Measurements from ENCODE around the gene MAN1A1. TPM values are rescaled to one million over a fixed set of nuclear protein-coding genes. Genes with fewer than 3 reads are reported as not detected.

Gene MAN1A1
- total RNA-seq, 3 donors from 2014 or later, result 45.1 to 74.2 (median 66.4) TPM

DNA sequence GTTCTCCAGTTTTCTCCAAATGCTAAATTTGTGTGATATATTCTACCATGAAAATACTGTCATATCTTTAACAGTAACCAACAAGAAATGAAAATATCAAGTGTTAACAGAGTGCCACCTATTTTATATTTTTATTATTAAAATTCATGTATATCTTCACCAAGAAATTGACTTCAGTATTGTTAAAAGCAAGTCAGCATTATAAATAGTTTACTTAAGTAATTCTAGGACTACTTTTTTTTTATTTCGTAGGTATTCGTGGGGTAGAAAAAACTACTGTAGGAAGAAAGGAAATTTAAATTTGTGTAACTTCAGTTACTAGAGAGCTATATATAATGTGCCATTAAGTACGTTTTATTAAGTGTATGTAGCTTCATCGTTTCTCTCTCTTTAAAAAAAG lies 6.3 kb upstream of the MAN1A1 start:
- Histone ChIP-seq H3K9me3 (no peaks in the 10 kb centered on the region), H3K4me1 (ENCODE audit: low read depth) (no peaks in the 10 kb centered on the region), H3K4me3 (no peak overlapping the region), H3K36me3 (ENCODE audit: low read depth) (no peaks in the 10 kb centered on the region)
- intact Hi-C loops (cut with DNase I, micrococcal nuclease), result no loop called here
- ATAC-seq (no peak), DNase-seq (no peak)
- TF ChIP-seq, protein P1, sequence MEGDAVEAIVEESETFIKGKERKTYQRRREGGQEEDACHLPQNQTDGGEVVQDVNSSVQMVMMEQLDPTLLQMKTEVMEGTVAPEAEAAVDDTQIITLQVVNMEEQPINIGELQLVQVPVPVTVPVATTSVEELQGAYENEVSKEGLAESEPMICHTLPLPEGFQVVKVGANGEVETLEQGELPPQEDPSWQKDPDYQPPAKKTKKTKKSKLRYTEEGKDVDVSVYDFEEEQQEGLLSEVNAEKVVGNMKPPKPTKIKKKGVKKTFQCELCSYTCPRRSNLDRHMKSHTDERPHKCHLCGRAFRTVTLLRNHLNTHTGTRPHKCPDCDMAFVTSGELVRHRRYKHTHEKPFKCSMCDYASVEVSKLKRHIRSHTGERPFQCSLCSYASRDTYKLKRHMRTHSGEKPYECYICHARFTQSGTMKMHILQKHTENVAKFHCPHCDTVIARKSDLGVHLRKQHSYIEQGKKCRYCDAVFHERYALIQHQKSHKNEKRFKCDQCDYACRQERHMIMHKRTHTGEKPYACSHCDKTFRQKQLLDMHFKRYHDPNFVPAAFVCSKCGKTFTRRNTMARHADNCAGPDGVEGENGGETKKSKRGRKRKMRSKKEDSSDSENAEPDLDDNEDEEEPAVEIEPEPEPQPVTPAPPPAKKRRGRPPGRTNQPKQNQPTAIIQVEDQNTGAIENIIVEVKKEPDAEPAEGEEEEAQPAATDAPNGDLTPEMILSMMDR (IDR thresholded peaks at IDR 0.05), result no peak

DNA sequence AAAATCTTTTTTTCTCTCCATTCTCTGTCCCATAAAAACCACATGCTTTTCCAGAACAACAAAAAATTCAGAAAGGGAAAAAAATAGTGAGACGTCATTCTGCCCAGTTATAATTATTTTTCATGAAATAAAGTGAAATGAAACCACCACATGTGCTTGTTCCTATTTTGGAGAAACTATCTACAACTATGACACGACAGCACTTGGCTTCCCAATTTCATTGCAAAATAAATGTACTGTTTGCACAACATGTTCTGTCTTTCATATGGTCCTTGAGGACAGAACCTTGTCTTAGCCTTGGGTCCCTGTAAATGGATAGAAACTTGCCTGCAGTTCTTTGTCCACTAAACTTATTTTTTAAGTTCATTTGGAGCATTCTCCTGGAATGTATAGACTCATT lies 5.6 kb upstream of the MAN1A1 start:
- H3K4me1 ChIP-seq (ENCODE audit: low read depth), result peaks cover 5% of the 10 kb centered on the region
- no peaks in the 10 kb centered on the region for H3K9me3 ChIP-seq
- intact Hi-C loops (cut with DNase I, micrococcal nuclease), result no loop called here
- ATAC-seq, result peak; percentile 17
- TF ChIP-seq, protein P1 (IDR thresholded peaks at IDR 0.05), result no peak
- H3K36me3 ChIP-seq (ENCODE audit: low read depth), result no peaks in the 10 kb centered on the region
- H3K4me3 ChIP-seq, result no peak overlapping the region
- no peak for DNase-seq

DNA sequence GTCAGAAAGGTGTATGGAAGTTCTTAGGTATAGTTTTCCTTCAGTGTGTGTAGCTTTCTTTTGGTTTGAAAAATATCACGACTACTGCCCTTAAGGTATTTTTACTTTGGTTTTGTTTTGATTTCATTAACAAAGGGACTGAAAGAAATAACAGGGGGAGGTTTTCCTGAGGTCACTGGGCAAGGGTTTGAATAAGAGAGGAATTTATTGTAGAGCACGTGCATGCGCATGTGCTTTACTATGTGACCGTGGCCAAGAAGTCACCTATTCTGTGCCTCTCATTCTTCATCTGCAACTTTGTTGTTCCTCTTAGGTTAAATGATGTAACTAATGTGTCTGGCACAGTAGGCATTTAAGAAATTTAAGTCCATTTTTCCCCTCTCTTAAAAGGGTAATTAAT lies 4.1 kb upstream of the MAN1A1 start:
- H3K4me3 ChIP-seq, result no peak overlapping the region
- intact Hi-C loops (cut with DNase I, micrococcal nuclease), result no loop called here
- DNase-seq (no peak), ATAC-seq (no peak)
- TF ChIP-seq, protein P1 (IDR thresholded peaks at IDR 0.05), result no peak
- no peaks in the 10 kb centered on the region for H3K36me3 ChIP-seq (ENCODE audit: low read depth)
- H3K4me1 ChIP-seq (ENCODE audit: low read depth), result peaks cover 5% of the 10 kb centered on the region
- no peaks in the 10 kb centered on the region for H3K9me3 ChIP-seq

DNA sequence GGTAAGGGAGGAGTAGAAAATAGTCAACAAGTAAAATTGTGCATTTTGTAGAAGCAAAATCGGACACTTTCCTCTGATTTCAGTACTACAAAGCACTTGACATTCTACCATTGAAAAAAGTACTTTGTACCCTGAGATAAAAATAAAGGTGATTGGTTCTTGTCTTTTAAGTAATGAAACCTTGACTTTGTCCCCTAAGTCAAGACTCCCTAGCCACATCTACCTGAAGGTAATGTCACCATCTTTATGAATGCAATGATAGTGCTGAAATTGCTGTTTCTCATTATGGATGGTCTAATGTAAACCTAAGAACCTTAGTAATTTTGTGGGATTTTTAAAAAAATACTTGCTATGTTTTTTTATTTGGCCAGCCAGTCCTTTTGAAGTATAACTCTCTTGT lies 2.4 kb upstream of the MAN1A1 start:
- H3K36me3 ChIP-seq (ENCODE audit: low read depth), result no peaks in the 10 kb centered on the region
- TF ChIP-seq, protein P1 (IDR thresholded peaks at IDR 0.05), result no peak
- intact Hi-C loops (cut with DNase I, micrococcal nuclease), result no loop called here
- peaks cover 8% of the 10 kb centered on the region for H3K4me1 ChIP-seq (ENCODE audit: low read depth)
- DNase-seq (no peak), ATAC-seq (no peak)
- H3K4me3 ChIP-seq, result no peak overlapping the region
- no peaks in the 10 kb centered on the region for H3K9me3 ChIP-seq

DNA sequence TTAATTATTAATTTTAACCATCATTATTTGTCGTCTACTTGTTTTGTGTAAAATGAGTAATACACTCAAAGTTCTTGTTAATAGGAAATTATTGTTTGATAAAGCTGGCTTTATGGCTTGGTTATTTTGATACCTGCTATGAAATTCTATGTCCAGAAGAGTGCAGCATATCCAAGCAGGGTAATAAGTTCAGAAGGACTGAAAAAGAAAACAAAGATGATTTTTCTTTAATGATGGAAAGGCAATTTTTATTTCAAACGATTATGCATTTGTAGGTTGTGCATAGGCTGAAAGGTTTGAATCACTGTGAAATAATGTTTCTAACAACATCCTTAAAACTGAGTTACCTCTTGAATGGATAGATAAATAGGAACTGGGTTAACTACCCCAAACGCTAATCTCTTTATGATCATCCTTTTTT lies 1.4 kb upstream of the MAN1A1 start:
- intact Hi-C loops (cut with DNase I, micrococcal nuclease), result no loop called here

More for the DNA sequence above, 1.4 kb upstream of the MAN1A1 start:
- Histone ChIP-seq H3K4me1 (ENCODE audit: low read depth) (peaks cover 12% of the 10 kb centered on the region), H3K4me3 (peak overlapping the region; percentile 90), H3K9me3 (no peaks in the 10 kb centered on the region), H3K36me3 (ENCODE audit: low read depth) (no peaks in the 10 kb centered on the region)
- DNase-seq (no peak), ATAC-seq (no peak)
- TF ChIP-seq, protein P1 (IDR thresholded peaks at IDR 0.05), result no peak

All from mucosa of descending colon (tissue), 3 donors.